Measurements from ENCODE around the gene MUC6.

GRCh38 chr11:1022908-1023810 lies 13.4 kb downstream of the MUC6 start:
- no peak for TF ChIP-seq CTCF (IDR thresholded peaks at IDR 0.05)
- TF ChIP-seq POLR2AphosphoS5 (IDR thresholded peaks at IDR 0.05), result no peak
- TF ChIP-seq EP300 (IDR thresholded peaks at IDR 0.05), result no peak
